HepG2 (cell line): Measurements from ENCODE around the gene LGALS1. TPM values are rescaled to one million over a fixed set of nuclear protein-coding genes. Genes with fewer than 3 reads are reported as not detected.
A peak's percentile ranks its signal among the peaks of the same experiment; 100 is the strongest.

Source experiments
- HNRNPUL1 ChIP-seq: fragments of 200-400 bp; formaldehyde crosslinking; IDR thresholded peaks from 2 replicates; pipeline ENCODE4 v1.6.1; 2017; ENCODE audit warnings: low read depth, mild to moderate bottlenecking, low read length, moderate library complexity
- JUND ChIP-seq: sonication (generic); formaldehyde crosslinking; IDR thresholded peaks from 2 replicates; pipeline ENCODE4 v1.8.0; 2022; ENCODE audit warnings: mild to moderate bottlenecking, missing genetic modification reagents
- PAWR ChIP-seq: sonication (generic); formaldehyde crosslinking; IDR thresholded peaks from 2 replicates; pipeline ENCODE4 v1.4.0; 2020; ENCODE audit warnings: missing genetic modification reagents, mild to moderate bottlenecking, borderline replicate concordance
- RFX1 ChIP-seq: fragments of 450-650 bp; IDR thresholded peaks from 2 replicates; pipeline ENCODE4 v1.6.1; 2017
- SMARCE1 ChIP-seq: fragments of 450-650 bp; IDR thresholded peaks from 2 replicates; pipeline ENCODE4 v1.6.1; 2017; ENCODE audit warnings: borderline replicate concordance
- TCF7 ChIP-seq: sonication (generic); IDR thresholded peaks from 2 replicates; pipeline ENCODE4 v1.6.1; 2016; ENCODE audit warnings: antibody characterized with exemption, low read depth
- TGIF2 ChIP-seq: IDR thresholded peaks from 2 replicates; pipeline ENCODE4 v1.6.1; 2016; ENCODE audit warnings: control low read depth, missing compliant biosample characterization
- ZNF253 ChIP-seq: sonication (generic); formaldehyde crosslinking; IDR thresholded peaks from 2 replicates; pipeline ENCODE4 v1.8.0; 2022; ENCODE audit warnings: mild to moderate bottlenecking, missing genetic modification reagents, borderline replicate concordance
- ZNF260 ChIP-seq: sonication (generic); formaldehyde crosslinking; IDR thresholded peaks from 2 replicates; pipeline ENCODE4 v1.4.0; 2020; ENCODE audit warnings: missing genetic modification reagents, low read depth, mild to moderate bottlenecking, borderline replicate concordance
- ZNF292 ChIP-seq: sonication (generic); formaldehyde crosslinking; IDR thresholded peaks from 2 replicates; pipeline ENCODE4 v1.8.1; 2022; ENCODE audit warnings: mild to moderate bottlenecking, low read depth, missing genetic modification reagents, borderline replicate concordance
- ZNF569 ChIP-seq: sonication (generic); formaldehyde crosslinking; IDR thresholded peaks from 2 replicates; pipeline ENCODE4 v1.5.0; 2020; ENCODE audit warnings: mild to moderate bottlenecking, missing genetic modification reagents, moderate library complexity, borderline replicate concordance
- ZNF615 ChIP-seq: sonication (generic); formaldehyde crosslinking; IDR thresholded peaks from 2 replicates; pipeline ENCODE4 v1.5.0; 2020; ENCODE audit warnings: mild to moderate bottlenecking, missing genetic modification reagents, borderline replicate concordance
- ZNF781 ChIP-seq: sonication (generic); formaldehyde crosslinking; IDR thresholded peaks from 2 replicates; pipeline ENCODE4 v1.5.1; 2020; ENCODE audit warnings: borderline replicate concordance, mild to moderate bottlenecking, missing genetic modification reagents; ENCODE audit errors: not compliant biosample characterization
- ZSCAN20 ChIP-seq: sonication (generic); formaldehyde crosslinking; IDR thresholded peaks from 2 replicates; pipeline ENCODE4 v1.4.0; 2020; ENCODE audit warnings: missing genetic modification reagents, mild to moderate bottlenecking, borderline replicate concordance
- polyA plus RNA-seq, 8 experiments: library from polyadenylated mRNA; depleted of rRNA in 3 of 8; stranded (reverse) in 7 of 8; unstranded in 1 of 8; fragments of >200 nt; fragmentation: Illumina TruSeq in 4 of 8; extraction: Trizol in 4 of 8; gene quantifications; 2 replicates each; pipeline versions ENCODE4 v1.2.1 to v1.2.3, GENCODE V29; 2011 to 2016; ENCODE audit warnings: low read depth in 4 of 8, missing spikeins in 1 of 8, mixed read lengths in 1 of 8; ENCODE audit not compliant: insufficient read depth in 1 of 8
- total RNA-seq, 5 experiments: library from RNA; depleted of rRNA; stranded (reverse); fragments of >200 nt; fragmentation: Illumina TruSeq; extraction: Trizol; gene quantifications; 2 replicates each; pipeline ENCODE4 v1.2.3, GENCODE V29; 2016; ENCODE audit warnings: low read depth in 1 of 5
- TF ChIP-seq, protein P1 (sequence below): sonication (generic); formaldehyde crosslinking; IDR thresholded peaks from 2 replicates; pipeline ENCODE4 v1.4.0; 2020; ENCODE audit warnings: missing genetic modification reagents, mild to moderate bottlenecking, borderline replicate concordance
- TF ChIP-seq, protein P2 (sequence below): IDR thresholded peaks from 2 replicates; pipeline ENCODE4 v1.6.1; 2016; ENCODE audit warnings: mild to moderate bottlenecking, missing biosample characterization, missing genetic modification reagents
- TF ChIP-seq, protein P3 (sequence below): sonication (generic); formaldehyde crosslinking; IDR thresholded peaks from 2 replicates; pipeline ENCODE4 v1.5.0; 2020; ENCODE audit warnings: missing genetic modification reagents
- TF ChIP-seq, protein P4 (sequence below): sonication (generic); formaldehyde crosslinking; conservative IDR thresholded peaks from 2 replicates; pipeline ENCODE4 v1.4.0; 2020; ENCODE audit warnings: mild to moderate bottlenecking, missing genetic modification reagents, moderate library complexity
- TF ChIP-seq, protein P5 (sequence below): sonication (generic); formaldehyde crosslinking; IDR thresholded peaks from 2 replicates; pipeline ENCODE4 v1.4.0; 2020; ENCODE audit warnings: mild to moderate bottlenecking, missing genetic modification reagents

Gene LGALS1
- total and polyA plus RNA-seq, 2 of the 13 experiments (the other 11 are each of a cell fraction or from before 2014, with no cell fraction given): 103 to 858 TPM

DNA sequence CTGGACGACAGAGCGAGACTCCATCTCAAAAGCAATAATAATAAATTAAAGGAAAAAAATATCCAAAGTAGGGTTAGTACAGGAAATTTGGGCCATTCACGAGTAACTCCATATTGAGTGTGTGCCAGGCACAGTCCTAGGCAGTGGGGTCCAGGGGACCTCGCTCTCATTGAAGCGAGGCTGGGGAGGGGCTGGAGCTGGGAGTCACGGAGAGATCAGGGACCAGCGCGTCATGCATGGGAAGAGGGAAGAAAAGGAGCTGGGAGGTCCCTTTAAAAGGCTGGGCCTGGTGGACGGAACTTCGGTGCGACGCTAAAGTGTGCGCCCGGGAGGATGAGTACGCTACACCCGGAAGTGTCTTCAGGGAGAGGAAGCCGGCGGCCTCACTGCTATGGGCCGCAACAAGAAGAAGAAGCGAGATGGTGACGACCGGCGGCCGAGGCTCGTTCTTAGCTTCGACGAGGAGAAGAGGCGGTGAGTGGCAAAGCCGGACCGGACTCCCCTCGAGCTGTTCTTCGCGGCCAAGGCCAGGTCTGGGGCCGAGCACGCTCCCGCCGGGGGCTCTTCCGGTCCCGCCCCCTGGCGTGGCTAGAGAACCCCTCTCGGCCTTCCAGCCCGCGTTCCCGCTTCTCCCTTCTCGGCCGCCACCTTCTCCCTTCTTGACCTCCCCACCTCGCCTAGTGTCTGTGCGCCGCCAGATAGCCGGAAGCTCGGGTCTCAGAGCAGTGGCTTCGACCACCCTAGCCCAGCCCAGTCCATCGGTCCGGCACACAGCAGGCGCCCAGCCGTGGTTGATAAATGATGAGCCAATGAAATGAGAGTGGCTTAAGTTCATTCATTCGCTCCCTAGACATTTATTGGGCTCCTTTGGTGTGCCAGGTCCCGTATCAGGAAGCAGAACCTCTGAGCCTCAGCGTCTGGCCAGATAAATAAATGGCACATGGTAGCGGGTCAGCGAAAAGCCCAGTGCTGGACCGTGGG is 10.9 kb downstream of the LGALS1 start, which contains the start of gene NOL12 (continued):
- TF ChIP-seq, protein P1, sequence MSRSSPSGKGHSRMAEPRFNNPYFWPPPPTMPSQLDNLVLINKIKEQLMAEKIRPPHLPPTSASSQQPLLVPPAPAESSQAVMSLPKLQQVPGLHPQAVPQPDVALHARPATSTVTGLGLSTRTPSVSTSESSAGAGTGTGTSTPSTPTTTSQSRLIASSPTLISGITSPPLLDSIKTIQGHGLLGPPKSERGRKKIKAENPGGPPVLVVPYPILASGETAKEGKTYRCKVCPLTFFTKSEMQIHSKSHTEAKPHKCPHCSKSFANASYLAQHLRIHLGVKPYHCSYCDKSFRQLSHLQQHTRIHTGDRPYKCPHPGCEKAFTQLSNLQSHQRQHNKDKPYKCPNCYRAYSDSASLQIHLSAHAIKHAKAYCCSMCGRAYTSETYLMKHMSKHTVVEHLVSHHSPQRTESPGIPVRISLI (CRISPR knock-in tag): peak; percentile 63; the same call in 1 of the 2 replicates
- TF ChIP-seq, protein P2, sequence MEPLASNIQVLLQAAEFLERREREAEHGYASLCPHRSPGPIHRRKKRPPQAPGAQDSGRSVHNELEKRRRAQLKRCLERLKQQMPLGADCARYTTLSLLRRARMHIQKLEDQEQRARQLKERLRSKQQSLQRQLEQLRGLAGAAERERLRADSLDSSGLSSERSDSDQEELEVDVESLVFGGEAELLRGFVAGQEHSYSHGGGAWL: peak; percentile 80
- no peak for TF ChIP-seq ZNF260 (CRISPR knock-in tag)
- TF ChIP-seq, protein P3, sequence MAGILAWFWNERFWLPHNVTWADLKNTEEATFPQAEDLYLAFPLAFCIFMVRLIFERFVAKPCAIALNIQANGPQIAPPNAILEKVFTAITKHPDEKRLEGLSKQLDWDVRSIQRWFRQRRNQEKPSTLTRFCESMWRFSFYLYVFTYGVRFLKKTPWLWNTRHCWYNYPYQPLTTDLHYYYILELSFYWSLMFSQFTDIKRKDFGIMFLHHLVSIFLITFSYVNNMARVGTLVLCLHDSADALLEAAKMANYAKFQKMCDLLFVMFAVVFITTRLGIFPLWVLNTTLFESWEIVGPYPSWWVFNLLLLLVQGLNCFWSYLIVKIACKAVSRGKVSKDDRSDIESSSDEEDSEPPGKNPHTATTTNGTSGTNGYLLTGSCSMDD (CRISPR knock-in tag): no peak
- TF ChIP-seq ZSCAN20 (CRISPR knock-in tag): peak; percentile 77; the same call in 1 of the 2 replicates
- TF ChIP-seq ZNF292: no peak
- TF ChIP-seq TCF7: no peak
- TF ChIP-seq HNRNPUL1: no peak
- no peak for TF ChIP-seq ZNF569 (CRISPR knock-in tag)
- TF ChIP-seq ZNF781 (CRISPR knock-in tag): peak; percentile 73
- TF ChIP-seq TGIF2 (CRISPR knock-in tag): peak; percentile 82; the same call in 1 of the 2 replicates
- no peak for TF ChIP-seq ZNF615 (CRISPR knock-in tag)
- no peak for TF ChIP-seq JUND (CRISPR knock-in tag)
- no peak for TF ChIP-seq SMARCE1
- TF ChIP-seq RFX1: no peak
- TF ChIP-seq PAWR: 0 out of 2 replicates have a peak, but pooled peaks have one; percentile 66
- TF ChIP-seq ZNF253: no peak
- TF ChIP-seq, protein P4, sequence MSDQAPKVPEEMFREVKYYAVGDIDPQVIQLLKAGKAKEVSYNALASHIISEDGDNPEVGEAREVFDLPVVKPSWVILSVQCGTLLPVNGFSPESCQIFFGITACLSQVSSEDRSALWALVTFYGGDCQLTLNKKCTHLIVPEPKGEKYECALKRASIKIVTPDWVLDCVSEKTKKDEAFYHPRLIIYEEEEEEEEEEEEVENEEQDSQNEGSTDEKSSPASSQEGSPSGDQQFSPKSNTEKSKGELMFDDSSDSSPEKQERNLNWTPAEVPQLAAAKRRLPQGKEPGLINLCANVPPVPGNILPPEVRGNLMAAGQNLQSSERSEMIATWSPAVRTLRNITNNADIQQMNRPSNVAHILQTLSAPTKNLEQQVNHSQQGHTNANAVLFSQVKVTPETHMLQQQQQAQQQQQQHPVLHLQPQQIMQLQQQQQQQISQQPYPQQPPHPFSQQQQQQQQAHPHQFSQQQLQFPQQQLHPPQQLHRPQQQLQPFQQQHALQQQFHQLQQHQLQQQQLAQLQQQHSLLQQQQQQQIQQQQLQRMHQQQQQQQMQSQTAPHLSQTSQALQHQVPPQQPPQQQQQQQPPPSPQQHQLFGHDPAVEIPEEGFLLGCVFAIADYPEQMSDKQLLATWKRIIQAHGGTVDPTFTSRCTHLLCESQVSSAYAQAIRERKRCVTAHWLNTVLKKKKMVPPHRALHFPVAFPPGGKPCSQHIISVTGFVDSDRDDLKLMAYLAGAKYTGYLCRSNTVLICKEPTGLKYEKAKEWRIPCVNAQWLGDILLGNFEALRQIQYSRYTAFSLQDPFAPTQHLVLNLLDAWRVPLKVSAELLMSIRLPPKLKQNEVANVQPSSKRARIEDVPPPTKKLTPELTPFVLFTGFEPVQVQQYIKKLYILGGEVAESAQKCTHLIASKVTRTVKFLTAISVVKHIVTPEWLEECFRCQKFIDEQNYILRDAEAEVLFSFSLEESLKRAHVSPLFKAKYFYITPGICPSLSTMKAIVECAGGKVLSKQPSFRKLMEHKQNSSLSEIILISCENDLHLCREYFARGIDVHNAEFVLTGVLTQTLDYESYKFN: 0 out of 2 replicates have a peak, but pooled peaks have one; percentile 48
- TF ChIP-seq, protein P5, sequence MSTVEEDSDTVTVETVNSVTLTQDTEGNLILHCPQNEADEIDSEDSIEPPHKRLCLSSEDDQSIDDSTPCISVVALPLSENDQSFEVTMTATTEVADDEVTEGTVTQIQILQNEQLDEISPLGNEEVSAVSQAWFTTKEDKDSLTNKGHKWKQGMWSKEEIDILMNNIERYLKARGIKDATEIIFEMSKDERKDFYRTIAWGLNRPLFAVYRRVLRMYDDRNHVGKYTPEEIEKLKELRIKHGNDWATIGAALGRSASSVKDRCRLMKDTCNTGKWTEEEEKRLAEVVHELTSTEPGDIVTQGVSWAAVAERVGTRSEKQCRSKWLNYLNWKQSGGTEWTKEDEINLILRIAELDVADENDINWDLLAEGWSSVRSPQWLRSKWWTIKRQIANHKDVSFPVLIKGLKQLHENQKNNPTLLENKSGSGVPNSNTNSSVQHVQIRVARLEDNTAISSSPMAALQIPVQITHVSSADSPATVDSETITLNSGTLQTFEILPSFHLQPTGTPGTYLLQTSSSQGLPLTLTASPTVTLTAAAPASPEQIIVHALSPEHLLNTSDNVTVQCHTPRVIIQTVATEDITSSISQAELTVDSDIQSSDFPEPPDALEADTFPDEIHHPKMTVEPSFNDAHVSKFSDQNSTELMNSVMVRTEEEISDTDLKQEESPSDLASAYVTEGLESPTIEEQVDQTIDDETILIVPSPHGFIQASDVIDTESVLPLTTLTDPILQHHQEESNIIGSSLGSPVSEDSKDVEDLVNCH (CRISPR knock-in tag): no peak
